Thoracic aorta (tissue), 2 donors: ENCODE results near the gene LRRC7. TPM values are rescaled to one million over a fixed set of nuclear protein-coding genes. Genes with fewer than 3 reads are reported as not detected.

ENCODE experiments used
- ATAC-seq: fragments of 150-250 bp; one replicate; pipeline ENCODE4 v1.8.0; 2017; ENCODE audit warnings: low read depth; ENCODE audit not compliant: insufficient number of reproducible peaks, low FRiP score
- DNase-seq: peaks from one replicate; pipeline ENCODE4 v3.0.0-alpha.2; 2020; ENCODE audit warnings: low spot score
- H3K27ac ChIP-seq, 2 donors: fragments of 200-600 bp; sonication (generic); 1 replicate in 1 of 2; 2 replicates in 1 of 2; pipeline ENCODE4 v1.5.1; 2016; ENCODE audit warnings: mild to moderate bottlenecking in 2 of 2, moderate library complexity in 2 of 2
- H3K27me3 ChIP-seq: fragments of 200-600 bp; sonication (generic); replicated peaks from 2 replicates; pipeline ENCODE4 v1.6.0; 2016; ENCODE audit warnings: mild to moderate bottlenecking; ENCODE audit not compliant: insufficient read depth
- H3K36me3 ChIP-seq: fragments of 200-600 bp; sonication (generic); one replicate; pipeline ENCODE4 v1.5.1; 2016
- H3K4me1 ChIP-seq, 2 donors: fragments of 200-600 bp; sonication (generic); 1 replicate in 1 of 2; 2 replicates in 1 of 2; pipeline versions ENCODE4 v1.5.1 to v1.6.0; 2016; ENCODE audit warnings: low read depth in 2 of 2, mild to moderate bottlenecking in 1 of 2; ENCODE audit not compliant: control insufficient read depth in 1 of 2
- H3K4me3 ChIP-seq: fragments of 200-600 bp; sonication (generic); 2 replicates; pipeline ENCODE4 v1.5.1; 2016; ENCODE audit warnings: mild to moderate bottlenecking
- H3K9me3 ChIP-seq: fragments of 200-600 bp; sonication (generic); 2 replicates; pipeline ENCODE4 v1.5.1; 2016
- total RNA-seq, 2 donors: library from RNA; depleted of rRNA; stranded (reverse); fragments of >200 nt; gene quantifications; one replicate each; pipeline versions ENCODE4 v1.1.0 to v1.2.3, GENCODE V29; 2016
- TF ChIP-seq, protein P1 (sequence below): fragments of 200-600 bp; sonication (generic); IDR thresholded peaks from one replicate; pipeline ENCODE4 v1.5.1; 2019; ENCODE audit warnings: antibody characterized with exemption

The LRRC7 gene
- total RNA-seq, 2 donors from 2014 or later: 0.14 to 0.35 TPM

DNA sequence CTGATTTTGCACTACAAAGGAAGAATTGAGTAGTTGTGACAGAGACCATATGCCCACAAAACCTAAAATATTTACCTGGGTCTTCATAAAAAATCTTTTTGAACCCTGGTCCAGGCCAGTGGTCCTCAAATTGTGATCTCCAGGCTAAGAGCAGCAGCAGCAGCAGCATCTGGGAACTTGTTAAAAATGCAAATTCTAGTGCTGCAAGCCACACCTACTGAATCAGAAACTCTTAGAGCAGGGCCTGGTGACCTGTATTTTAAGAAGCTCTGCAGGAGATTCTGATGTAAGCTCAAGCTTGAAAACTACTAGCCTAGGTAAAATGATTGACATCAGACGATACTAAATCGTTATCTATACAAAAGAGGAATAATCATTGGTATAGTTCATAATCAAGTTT lies 112.2 kb downstream of the LRRC7 start:
- TF ChIP-seq, protein P1, sequence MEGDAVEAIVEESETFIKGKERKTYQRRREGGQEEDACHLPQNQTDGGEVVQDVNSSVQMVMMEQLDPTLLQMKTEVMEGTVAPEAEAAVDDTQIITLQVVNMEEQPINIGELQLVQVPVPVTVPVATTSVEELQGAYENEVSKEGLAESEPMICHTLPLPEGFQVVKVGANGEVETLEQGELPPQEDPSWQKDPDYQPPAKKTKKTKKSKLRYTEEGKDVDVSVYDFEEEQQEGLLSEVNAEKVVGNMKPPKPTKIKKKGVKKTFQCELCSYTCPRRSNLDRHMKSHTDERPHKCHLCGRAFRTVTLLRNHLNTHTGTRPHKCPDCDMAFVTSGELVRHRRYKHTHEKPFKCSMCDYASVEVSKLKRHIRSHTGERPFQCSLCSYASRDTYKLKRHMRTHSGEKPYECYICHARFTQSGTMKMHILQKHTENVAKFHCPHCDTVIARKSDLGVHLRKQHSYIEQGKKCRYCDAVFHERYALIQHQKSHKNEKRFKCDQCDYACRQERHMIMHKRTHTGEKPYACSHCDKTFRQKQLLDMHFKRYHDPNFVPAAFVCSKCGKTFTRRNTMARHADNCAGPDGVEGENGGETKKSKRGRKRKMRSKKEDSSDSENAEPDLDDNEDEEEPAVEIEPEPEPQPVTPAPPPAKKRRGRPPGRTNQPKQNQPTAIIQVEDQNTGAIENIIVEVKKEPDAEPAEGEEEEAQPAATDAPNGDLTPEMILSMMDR: no peak
- no peak overlapping the region for H3K4me3 ChIP-seq
- ATAC-seq (no peak), DNase-seq (no peak)
- H3K9me3 ChIP-seq: no peaks in the 10 kb centered on the region
- no peaks in the 10 kb centered on the region for H3K4me1 ChIP-seq
- H3K27ac ChIP-seq: no peak overlapping the region
- no peaks in the 10 kb centered on the region for H3K36me3 ChIP-seq
- no peaks in the 10 kb centered on the region for H3K27me3 ChIP-seq

DNA sequence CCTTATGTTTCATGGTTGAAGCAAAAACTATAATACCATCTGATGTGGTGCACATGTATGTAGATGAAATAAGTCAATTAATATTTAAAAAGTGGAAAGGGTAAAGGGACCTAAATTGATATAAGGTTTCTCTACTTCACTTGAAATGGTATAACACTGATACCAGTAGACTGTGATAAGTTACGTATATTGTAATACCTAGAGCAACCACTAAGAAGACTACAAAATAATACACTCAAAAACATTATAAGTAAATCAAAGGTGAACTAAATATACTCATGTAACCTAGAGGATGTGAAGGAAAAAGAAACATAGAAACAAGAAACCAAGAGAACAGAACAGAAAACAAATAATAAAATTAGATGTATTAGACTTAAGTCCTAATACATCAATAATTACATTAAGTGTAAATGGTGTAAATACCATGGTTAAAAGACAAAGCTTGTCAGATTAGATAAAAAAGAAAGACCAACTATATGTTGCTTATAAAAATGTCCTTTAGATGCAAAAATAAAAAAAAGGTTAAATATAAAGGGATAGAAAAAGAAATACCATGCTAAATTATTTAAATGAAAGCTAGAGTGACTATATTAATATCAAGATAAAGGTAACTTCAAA lies 118.8 kb downstream of the LRRC7 start:
- TF ChIP-seq, protein P1: no peak
- H3K9me3 ChIP-seq: no peaks in the 10 kb centered on the region
- no peak for DNase-seq
- H3K27ac ChIP-seq: no peak overlapping the region
- no peaks in the 10 kb centered on the region for H3K27me3 ChIP-seq
- H3K4me1 ChIP-seq: no peaks in the 10 kb centered on the region
- ATAC-seq: no peak
- no peaks in the 10 kb centered on the region for H3K36me3 ChIP-seq
- no peak overlapping the region for H3K4me3 ChIP-seq

DNA sequence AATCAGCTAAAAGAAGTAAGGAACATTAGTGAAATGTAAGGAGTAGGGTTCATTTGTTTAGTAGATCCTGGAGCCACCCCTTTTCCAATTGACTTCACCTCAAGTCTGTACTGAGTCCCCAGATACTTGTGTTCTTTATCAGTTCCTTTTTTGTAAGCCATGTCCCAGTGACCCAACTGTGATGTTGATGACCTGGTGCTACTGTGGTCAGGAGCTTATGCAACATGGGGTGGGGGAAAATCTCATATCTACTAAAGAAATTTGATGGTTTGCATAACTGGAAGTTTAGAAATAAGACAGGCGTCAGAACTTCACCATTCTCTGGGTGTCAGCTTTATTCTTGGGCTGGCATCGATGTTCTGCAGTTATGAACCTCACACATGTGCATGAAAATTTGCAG lies 120.5 kb downstream of the LRRC7 start:
- no peaks in the 10 kb centered on the region for H3K27me3 ChIP-seq
- no peak overlapping the region for H3K27ac ChIP-seq
- no peak overlapping the region for H3K4me3 ChIP-seq
- H3K4me1 ChIP-seq: no peaks in the 10 kb centered on the region
- DNase-seq: no peak
- no peaks in the 10 kb centered on the region for H3K9me3 ChIP-seq
- ATAC-seq: no peak
- TF ChIP-seq, protein P1: no peak
- no peaks in the 10 kb centered on the region for H3K36me3 ChIP-seq

DNA sequence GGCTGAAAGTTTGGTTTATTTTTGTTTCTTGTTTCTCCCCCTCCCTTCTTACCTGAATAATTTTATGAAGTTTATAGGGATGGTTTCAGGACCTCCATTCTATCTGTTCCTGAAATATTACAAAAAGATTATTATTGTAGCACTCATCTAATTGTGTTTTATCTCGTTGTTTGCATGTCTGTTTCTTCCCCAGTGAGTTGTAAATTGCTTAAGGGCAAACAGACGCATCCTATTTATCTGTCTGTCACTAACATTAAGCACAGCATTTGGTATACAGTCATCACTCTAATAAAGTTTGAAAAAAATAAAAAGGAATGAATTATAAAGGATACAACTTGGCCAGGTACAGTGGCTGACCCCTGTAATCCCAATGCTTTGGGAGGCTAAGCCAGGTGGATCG lies 123.5 kb downstream of the LRRC7 start:
- no peaks in the 10 kb centered on the region for H3K36me3 ChIP-seq

DNA sequence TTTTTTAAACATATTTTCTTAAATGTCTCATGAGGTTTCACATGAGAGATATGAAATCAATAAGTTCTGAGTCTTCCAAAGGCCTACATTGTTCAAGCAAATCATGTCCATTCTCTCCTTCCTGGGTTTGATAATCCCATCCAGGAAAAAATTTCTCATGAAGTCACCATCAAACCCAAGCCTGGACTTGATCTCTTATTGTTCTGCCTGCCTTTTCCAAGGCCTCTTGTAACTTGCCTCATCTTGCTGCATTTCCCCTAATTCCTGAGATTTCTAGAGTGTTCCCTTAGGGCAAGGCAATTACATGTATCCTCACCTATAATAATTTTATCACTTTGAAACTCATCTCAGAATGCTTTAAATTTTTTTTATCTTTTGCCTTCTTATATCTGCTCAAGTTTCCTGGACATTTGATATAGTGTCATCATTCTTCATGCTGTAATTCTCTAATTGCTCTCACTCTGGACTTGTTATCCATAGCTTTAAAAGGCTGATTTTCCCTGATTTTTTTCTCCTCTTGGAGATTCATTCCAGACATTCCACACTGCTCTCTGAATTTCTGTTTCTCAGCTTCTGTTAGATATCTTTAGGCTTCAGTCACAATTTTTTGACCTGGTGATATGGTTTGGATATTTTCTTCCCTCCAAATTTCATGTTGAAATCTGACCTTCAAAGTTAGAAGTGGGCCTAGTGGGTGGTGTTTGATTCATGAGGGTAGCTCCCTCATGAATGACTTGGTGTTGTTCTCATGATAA lies 126.4 kb downstream of the LRRC7 start:
- H3K9me3 ChIP-seq: no peaks in the 10 kb centered on the region
- H3K4me3 ChIP-seq: no peak overlapping the region
- H3K27me3 ChIP-seq: no peaks in the 10 kb centered on the region
- DNase-seq (no peak), ATAC-seq (no peak)
- H3K27ac ChIP-seq: no peak overlapping the region
- TF ChIP-seq, protein P1: no peak
- H3K4me1 ChIP-seq: no peaks in the 10 kb centered on the region
- no peaks in the 10 kb centered on the region for H3K36me3 ChIP-seq

More for the DNA sequence above, 123.5 kb downstream of the LRRC7 start:
- Histone ChIP-seq H3K4me3 (no peak overlapping the region), H3K27me3 (no peaks in the 10 kb centered on the region), H3K9me3 (no peaks in the 10 kb centered on the region), H3K4me1 (no peaks in the 10 kb centered on the region), H3K27ac (no peak overlapping the region)
- TF ChIP-seq, protein P1: no peak
- ATAC-seq (no peak), DNase-seq (no peak)
